Fibroblast of the conjunctiva (primary cell): ENCODE measurements around the gene ADAMTS13.
"Not testable (repeated sequence)": the region's sequence is repeated elsewhere in the genome, so short reads cannot be mapped to it uniquely, and the experiment has no call there.

Experiments
- DNase-seq: peaks from one replicate; pipeline ENCODE4 v3.0.0-alpha.2; 2010; ENCODE audit warnings: low read depth

Gene ADAMTS13

GRCh38 chr9:133425049-133425632 lies 3.0 kb downstream of the ADAMTS13 start:
- DNase-seq, result no peak

GRCh38 chr9:133426011-133426410 lies 3.8 kb downstream of the ADAMTS13 start:
- DNase-seq, result no peak

- DNase-seq, result no peak
Measured at GRCh38 chr9:133427658-133428348, 5.6 kb downstream of the ADAMTS13 start.

- DNase-seq, result no peak
Measured at GRCh38 chr9:133428617-133429101, 6.5 kb downstream of the ADAMTS13 start.

- DNase-seq, result no peak
Measured at GRCh38 chr9:133429214-133429613, 7.0 kb downstream of the ADAMTS13 start.

- DNase-seq, result no peak
Measured at GRCh38 chr9:133429641-133430161, 7.5 kb downstream of the ADAMTS13 start.

GRCh38 chr9:133430244-133430643 lies 8.1 kb downstream of the ADAMTS13 start:
- DNase-seq, result no peak

- DNase-seq, result no peak
Measured at GRCh38 chr9:133433351-133433843, 11.2 kb downstream of the ADAMTS13 start.

GRCh38 chr9:133436681-133437080 lies 14.5 kb downstream of the ADAMTS13 start:
- no peak for DNase-seq

- no peak for DNase-seq
Measured at GRCh38 chr9:133437753-133438531, 15.8 kb downstream of the ADAMTS13 start.

- DNase-seq, result no peak
Measured at GRCh38 chr9:133439337-133439736, 17.2 kb downstream of the ADAMTS13 start.

GRCh38 chr9:133440874-133441273 lies 18.7 kb downstream of the ADAMTS13 start:
- no peak for DNase-seq

- DNase-seq, result no peak
Measured at GRCh38 chr9:133441571-133441970, 19.4 kb downstream of the ADAMTS13 start.

GRCh38 chr9:133443248-133443647 lies 21.1 kb downstream of the ADAMTS13 start:
- DNase-seq, result no peak

GRCh38 chr9:133443982-133444381 lies 21.8 kb downstream of the ADAMTS13 start:
- no peak for DNase-seq

- DNase-seq, result no peak
Measured at GRCh38 chr9:133445293-133445969, 23.3 kb downstream of the ADAMTS13 start.

- no peak for DNase-seq
Measured at GRCh38 chr9:133448487-133448972, 26.4 kb downstream of the ADAMTS13 start.

GRCh38 chr9:133449760-133450159 lies 27.6 kb downstream of the ADAMTS13 start:
- DNase-seq, result no peak

GRCh38 chr9:133451865-133452264 lies 29.7 kb downstream of the ADAMTS13 start:
- DNase-seq, result not testable (repeated sequence)

- no peak for DNase-seq
Measured at GRCh38 chr9:133452562-133452961, 30.4 kb downstream of the ADAMTS13 start.

- DNase-seq, result no peak
Measured at GRCh38 chr9:133453651-133454050, 31.5 kb downstream of the ADAMTS13 start.

- no peak for DNase-seq
Measured at GRCh38 chr9:133454325-133454724, 32.2 kb downstream of the ADAMTS13 start.
